Cerebellar cortex (tissue), 1 donor: ENCODE data around the gene ACSM6.

Experiments
- DNase-seq: peaks from one replicate; pipeline ENCODE4 v3.0.0-alpha.2; 2015; ENCODE audit warnings: low spot score

ACSM6 gene

DNA sequence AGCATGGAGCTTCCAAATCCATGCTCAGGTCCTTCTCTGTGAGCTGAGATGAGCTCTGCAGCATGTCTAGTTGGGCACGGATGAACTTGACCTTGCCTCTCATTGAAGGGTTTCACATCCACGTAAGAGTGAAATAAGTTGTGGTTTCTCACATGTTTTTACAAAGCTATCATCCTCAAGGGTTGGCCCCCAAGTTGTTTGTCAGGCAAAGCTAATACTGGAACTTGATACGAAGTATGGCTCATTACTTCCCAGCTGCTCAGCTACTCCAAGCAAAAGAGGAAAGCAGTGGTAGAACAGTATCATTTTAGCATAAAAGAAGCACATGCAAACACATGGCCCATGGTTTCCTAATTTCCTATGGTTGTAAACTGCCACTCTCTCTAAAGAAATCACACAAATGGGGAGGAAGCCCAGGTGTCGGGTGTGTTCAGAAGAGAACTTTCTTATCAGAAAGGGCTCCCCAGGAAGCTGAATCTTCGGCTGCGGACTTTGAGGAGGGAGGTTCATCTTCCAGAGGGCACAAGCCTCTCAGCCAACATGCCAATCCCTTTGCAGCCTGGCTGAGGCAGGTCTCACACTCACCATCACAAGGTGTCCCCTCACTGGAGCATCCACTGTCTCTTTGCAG, 51.5 kb downstream of the ACSM6 start:
- DNase-seq = no peak

GRCh38 chr10:95246582-95247051, 52.6 kb downstream of the ACSM6 start:
- DNase-seq = peak; percentile 51

GRCh38 chr10:95247200-95247880, 53.3 kb downstream of the ACSM6 start:
- DNase-seq = no peak

GRCh38 chr10:95247881-95248583, 54.0 kb downstream of the ACSM6 start:
- DNase-seq = no peak

DNA sequence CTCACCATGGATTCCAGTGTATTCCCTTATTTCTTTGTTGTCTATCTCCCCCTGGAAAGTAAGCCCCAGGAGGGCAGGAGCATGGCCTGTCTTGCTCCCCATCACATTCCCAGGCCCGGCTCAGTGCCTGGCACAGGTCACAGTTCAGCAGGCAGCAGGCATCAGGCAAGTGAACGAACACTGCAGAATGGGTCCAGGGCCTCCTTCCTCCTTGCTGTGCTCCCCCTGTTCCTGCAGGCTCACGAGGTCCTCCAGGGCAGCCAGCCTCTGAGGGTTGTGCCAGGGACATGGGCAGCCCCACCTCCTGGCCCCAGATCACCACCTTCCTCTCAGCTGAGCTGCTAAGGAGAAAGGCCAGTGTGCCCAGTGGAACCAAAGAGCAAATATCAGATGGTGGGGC, 55.0 kb downstream of the ACSM6 start:
- DNase-seq = no peak

- no peak for DNase-seq
Measured at GRCh38 chr10:95249467-95249866, 55.4 kb downstream of the ACSM6 start.

- DNase-seq = no peak
Measured at GRCh38 chr10:95250856-95251255, 56.8 kb downstream of the ACSM6 start.

DNA sequence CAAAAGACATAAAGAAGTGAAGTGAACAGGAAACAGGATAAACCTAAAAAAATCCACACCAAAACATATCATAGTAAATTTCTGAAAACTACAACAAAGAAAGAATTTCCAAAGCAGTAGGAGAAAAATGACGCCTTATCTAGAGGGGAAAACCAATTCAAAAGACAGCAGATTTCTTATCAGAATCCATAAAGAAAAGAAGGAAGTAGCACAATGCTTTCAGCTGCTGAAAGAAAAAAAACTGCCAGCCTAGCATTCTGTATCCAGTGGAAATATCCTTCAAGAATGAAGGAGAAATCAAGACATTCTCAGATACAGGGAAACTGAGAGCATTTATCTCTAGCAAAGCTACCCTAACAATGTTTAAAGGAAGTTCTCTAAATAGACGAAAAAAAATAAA, 59.0 kb downstream of the ACSM6 start:
- DNase-seq = no peak

DNA sequence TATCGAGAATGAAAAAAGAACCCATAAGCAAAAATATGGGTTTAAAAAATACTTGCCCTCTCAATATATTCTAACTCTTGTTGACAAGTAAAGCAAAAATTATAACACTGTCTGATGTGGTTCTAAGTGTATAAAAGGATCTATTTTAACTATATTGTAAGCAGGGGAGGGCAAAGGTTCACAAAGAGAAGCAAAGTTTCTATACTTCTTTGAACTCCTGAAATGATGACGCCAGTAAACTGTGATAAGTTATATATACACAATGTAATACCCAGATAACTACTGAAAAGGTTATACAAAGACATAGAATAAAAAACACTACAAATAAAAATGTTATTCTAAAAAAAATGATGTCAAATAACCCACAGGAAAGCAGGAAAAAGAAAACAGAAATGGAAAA, 59.6 kb downstream of the ACSM6 start:
- no peak for DNase-seq

DNA sequence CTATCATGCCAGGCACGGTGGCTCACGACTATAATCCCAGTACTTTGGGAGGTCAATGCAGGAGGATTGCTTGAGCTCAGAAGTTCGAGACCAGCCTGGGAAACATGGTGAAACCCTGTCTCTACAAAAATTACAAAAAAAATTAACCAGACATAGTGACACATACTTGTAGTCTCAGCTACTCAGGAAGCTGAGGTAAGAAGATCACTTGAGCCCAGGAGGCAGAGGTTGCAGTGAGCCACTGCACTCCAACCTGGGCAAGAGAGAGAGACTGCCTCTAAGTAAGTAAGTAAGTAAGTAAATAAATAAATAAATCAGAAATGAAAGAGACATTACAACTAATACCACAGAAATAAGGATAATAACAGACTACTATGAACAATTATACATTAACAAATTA, 60.6 kb downstream of the ACSM6 start:
- DNase-seq = no peak

GRCh38 chr10:95256268-95256667, 62.2 kb downstream of the ACSM6 start:
- DNase-seq = no peak

DNA sequence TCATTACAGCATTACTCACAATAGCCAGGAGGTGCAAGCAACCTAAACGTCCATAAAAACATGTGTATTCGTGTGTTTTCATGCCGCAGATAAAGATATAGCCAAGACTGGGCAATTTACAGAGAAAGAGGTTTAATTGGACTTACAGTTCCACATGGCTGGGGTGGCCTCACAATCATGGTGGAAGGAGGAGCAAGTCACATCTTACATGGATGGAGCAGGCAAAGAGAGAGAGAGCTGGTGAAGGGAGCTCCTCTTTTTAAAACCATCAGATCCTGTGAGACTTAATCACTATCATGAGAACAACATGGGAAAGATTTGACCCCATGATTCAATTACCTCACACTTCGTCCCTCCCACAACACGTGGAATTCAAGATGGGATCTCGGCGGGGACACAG, 63.8 kb downstream of the ACSM6 start:
- no peak for DNase-seq

DNA sequence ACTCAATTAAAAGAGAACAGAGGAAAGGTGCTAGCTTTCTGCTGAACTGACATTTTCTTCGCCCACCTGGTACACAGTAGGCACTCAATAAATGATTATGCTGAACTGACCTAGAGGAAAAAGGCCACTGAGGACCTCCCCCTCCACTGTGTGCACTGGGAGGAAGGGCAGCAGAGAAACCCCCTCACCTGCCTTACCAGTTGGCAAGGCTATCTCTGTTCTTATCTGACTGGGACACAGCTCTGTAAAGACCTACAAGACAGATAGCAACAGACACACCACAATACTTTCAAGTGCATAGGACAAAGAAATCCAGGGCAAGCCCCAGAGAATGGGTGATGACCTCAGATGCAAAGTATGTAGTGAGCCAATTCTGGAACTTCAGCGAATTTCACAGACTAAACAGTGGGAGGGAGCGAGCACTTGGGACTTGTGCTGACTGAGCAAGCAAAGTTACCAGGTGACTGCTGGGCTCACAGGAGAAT, 66.4 kb downstream of the ACSM6 start:
- DNase-seq = no peak

DNA sequence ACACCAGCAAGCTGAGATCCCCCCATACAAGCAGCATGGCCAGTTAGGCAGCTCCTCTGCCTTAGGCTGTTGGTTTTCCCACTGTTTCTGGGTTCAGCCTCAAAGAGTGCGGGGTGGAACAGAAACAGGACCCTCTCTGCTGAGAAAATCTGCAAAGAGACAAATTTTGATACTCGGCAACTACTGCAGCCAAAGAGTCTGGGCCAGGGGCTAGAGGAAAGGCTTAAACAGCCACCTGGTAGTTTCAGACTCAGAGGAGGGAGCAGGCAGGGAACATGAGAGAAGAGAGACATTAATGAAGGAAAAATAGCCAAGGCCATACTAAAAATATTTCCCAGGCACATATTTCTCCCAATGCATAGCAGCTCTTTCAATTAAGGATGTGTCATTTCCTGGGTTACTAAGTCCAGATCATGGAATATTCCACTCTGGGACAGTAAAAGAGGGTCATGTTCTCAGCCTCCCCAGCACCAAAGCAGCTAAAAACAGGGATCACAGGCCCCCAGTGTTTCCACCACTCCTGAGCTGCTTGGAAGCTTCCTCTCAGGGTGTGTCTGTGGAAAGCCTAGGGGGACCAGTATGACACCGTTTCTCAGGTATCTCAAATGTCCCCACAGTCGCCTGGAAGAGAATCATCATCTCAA, 67.0 kb downstream of the ACSM6 start:
- no peak for DNase-seq

GRCh38 chr10:95261926-95262325, 67.9 kb downstream of the ACSM6 start:
- no peak for DNase-seq

DNA sequence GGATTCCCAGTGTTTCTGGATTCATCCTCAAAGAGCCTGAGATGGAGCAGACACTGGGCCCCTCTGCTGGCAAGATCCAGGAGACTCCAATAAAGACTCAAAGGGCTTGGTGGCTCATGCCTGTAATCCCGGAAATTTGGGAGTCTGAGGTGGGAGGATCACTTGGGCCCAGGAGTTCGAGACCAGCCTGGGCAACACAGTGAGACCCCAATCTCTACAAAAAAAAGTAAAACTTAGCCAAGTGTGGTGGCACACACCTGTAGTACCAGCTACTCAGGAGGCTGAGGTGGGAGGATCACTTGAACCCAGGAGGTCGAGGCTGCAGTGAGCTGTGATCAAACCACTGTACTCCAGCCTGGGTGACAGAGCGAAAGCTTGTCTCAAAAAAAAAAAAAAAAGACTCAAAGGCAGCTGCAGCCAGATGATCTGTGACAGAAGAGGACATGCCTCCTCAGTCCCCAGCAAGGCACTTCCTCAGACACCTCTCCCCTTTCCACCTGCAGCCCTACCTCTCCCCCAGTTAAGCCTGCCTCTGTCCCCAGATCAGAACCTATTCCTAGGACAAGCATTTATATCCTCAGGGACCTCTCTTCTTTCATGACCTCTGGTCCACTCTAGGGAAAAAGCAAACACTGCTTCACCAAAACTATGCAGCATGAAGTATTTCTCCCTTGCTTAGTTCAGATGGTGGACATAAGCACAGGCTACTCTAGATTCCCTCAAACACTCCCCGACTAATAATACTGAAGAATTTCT, 68.9 kb downstream of the ACSM6 start:
- DNase-seq = no peak

DNA sequence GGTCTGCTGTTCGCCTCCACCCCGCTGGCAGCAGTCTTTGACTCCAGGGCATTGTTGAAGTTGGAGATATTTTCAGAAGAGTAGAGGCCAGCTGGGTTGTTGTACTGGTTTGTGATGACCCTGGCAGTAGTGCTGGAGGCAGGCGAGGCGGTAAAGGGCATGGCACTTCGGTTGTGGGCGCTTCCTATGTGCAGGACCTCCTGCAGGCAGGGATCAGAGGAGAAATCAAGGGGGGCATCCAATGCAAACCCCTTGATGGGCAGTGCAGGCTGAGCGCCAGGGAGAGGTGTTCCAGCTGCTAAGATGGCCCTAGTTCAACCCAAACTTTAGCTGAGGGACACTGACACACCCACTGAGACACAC, 69.8 kb downstream of the ACSM6 start:
- no peak for DNase-seq

GRCh38 chr10:95264227-95265051, 70.4 kb downstream of the ACSM6 start:
- DNase-seq = no peak

DNA sequence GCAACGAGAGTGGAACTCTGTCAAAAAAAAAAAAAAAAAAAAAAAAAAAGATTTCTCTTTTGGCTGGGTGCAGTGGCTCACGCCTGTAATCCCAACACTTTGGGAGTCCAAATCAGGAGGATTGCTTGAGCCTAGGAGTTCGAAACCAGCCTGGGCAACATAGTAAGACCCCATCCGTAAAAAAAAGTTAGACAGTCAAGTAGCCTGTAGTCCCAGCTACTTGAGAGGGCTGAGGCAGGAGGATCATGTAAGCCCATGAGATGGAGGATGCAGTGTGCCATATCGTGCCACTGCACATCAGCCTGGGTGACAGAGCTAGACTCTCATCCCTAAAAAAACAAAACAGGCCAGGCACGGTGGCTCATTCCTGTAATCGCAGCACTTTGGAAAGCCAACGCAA, 71.5 kb downstream of the ACSM6 start:
- no peak for DNase-seq

- no peak for DNase-seq
Measured at GRCh38 chr10:95266674-95267095, 72.6 kb downstream of the ACSM6 start.

GRCh38 chr10:95267251-95267650, 73.2 kb downstream of the ACSM6 start:
- DNase-seq = no peak
